Lung (tissue), 12 donors: Measurements from ENCODE around the gene ATP1B3. TPM values are rescaled to one million over a fixed set of nuclear protein-coding genes. Genes with fewer than 3 reads are reported as not detected.
"Not testable (repeated sequence)": the region's sequence is repeated elsewhere in the genome, so short reads cannot be mapped to it uniquely, and the experiment has no call there.

Experiments used
- ATAC-seq: fragments of 200-7000 bp; cut with Tn5 transposase; one replicate; pipeline ENCODE4 v1.9.1; 2020; ENCODE audit warnings: moderate number of reproducible peaks; ENCODE audit not compliant: insufficient read depth, low FRiP score
- DNase-seq, 3 donors: peaks; one replicate each; pipeline ENCODE4 v3.0.0-alpha.2; 2013 to 2017
- H3K27ac ChIP-seq, 2 donors: one replicate each; pipeline ENCODE4 v1.5.1; 2013; ENCODE audit warnings: mild to moderate bottlenecking in 2 of 2, moderate library complexity in 2 of 2, control low read depth in 1 of 2, inconsistent platforms in 1 of 2, low read depth in 1 of 2, low read length in 1 of 2
- H3K27me3 ChIP-seq, 3 donors: one replicate each; pipeline ENCODE4 v1.5.1; 2013; ENCODE audit warnings: low read length in 2 of 3; ENCODE audit not compliant: control insufficient read depth in 3 of 3, insufficient read depth in 3 of 3
- H3K36me3 ChIP-seq, 4 donors: one replicate each; pipeline ENCODE4 v1.5.1; 2013; ENCODE audit warnings: low read length in 4 of 4, mild to moderate bottlenecking in 1 of 4, moderate library complexity in 1 of 4; ENCODE audit not compliant: control insufficient read depth in 4 of 4, insufficient read depth in 4 of 4
- H3K4me1 ChIP-seq, 5 donors: one replicate each; pipeline ENCODE4 v1.5.1; 2013; ENCODE audit warnings: low read length in 5 of 5, mild to moderate bottlenecking in 2 of 5, moderate library complexity in 1 of 5; ENCODE audit not compliant: control insufficient read depth in 5 of 5, insufficient read depth in 5 of 5
- H3K4me3 ChIP-seq: one replicate; pipeline ENCODE4 v1.5.1; 2013; ENCODE audit warnings: mild to moderate bottlenecking, control low read depth, moderate library complexity
- H3K9ac ChIP-seq, 2 donors: one replicate each; pipeline ENCODE4 v1.5.1; 2013; ENCODE audit warnings: low read length in 2 of 2, control low read depth in 1 of 2; ENCODE audit not compliant: insufficient read depth in 1 of 2
- H3K9me3 ChIP-seq, 4 donors: one replicate each; pipeline ENCODE4 v1.5.1; 2013; ENCODE audit warnings: low read length in 3 of 4, mild to moderate bottlenecking in 1 of 4, moderate library complexity in 1 of 4; ENCODE audit not compliant: control insufficient read depth in 4 of 4, insufficient read depth in 3 of 4
- WGBS, 2 donors: extraction: QIAGEN DNeasy Blood & Tissue Kit; methylation state at CpG; one replicate each; pipeline ENCODE4 v1.1.7; 2013; 5-methylcytosine and 5-hydroxymethylcytosine counted together
- polyA plus RNA-seq, 2 donors: library from polyadenylated mRNA; stranded (reverse); fragments of 200-250 nt; gene quantifications; one replicate each; pipeline ENCODE4 v1.2.1, GENCODE V29; 2013
- total RNA-seq, 2 donors: library from RNA; depleted of rRNA in 1 of 2; stranded (reverse); fragments of >200 nt in 1 of 2; gene quantifications; one replicate each; pipeline ENCODE4 v1.2.1, GENCODE V29; 2014 to 2021
- TF ChIP-seq, protein P1 (sequence below): IDR thresholded peaks from 2 replicates; pipeline ENCODE4 v1.5.1; 2012; ENCODE audit warnings: mild to moderate bottlenecking; ENCODE audit errors: control extremely low read depth, extremely low read depth
- donor health status: control.
- donor health status: control.
- donor health status: Bipolar disorder and iron deficiency.
- donor health status: healthy.
- donor health status: DM: yes; HTN: yes; CAD: no.

ATP1B3 gene
- total and polyA plus RNA-seq, 4 donors = 33.4 to 160 (median 128) TPM

GRCh38 chr3:141845407-141846049, 30.9 kb upstream of the ATP1B3 start:
- no peaks in the 10 kb centered on the region for H3K27me3 ChIP-seq
- ATAC-seq (no peak), DNase-seq (peak in 1 of 3 donors; percentile 30)
- no peaks in the 10 kb centered on the region for H3K36me3 ChIP-seq
- H3K9me3 ChIP-seq = no peaks in the 10 kb centered on the region
- TF ChIP-seq, protein P1, sequence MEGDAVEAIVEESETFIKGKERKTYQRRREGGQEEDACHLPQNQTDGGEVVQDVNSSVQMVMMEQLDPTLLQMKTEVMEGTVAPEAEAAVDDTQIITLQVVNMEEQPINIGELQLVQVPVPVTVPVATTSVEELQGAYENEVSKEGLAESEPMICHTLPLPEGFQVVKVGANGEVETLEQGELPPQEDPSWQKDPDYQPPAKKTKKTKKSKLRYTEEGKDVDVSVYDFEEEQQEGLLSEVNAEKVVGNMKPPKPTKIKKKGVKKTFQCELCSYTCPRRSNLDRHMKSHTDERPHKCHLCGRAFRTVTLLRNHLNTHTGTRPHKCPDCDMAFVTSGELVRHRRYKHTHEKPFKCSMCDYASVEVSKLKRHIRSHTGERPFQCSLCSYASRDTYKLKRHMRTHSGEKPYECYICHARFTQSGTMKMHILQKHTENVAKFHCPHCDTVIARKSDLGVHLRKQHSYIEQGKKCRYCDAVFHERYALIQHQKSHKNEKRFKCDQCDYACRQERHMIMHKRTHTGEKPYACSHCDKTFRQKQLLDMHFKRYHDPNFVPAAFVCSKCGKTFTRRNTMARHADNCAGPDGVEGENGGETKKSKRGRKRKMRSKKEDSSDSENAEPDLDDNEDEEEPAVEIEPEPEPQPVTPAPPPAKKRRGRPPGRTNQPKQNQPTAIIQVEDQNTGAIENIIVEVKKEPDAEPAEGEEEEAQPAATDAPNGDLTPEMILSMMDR = no peak
- WGBS, 2 donors = 76 to 80% methylated on average over 5 of the region's 5 CpGs
- H3K27ac ChIP-seq = no peak overlapping the region
- peaks cover 0 to 9% (median 3%) of the 10 kb centered on the region in 5 donors for H3K4me1 ChIP-seq
- no peak overlapping the region for H3K9ac ChIP-seq
- no peak overlapping the region for H3K4me3 ChIP-seq

DNA sequence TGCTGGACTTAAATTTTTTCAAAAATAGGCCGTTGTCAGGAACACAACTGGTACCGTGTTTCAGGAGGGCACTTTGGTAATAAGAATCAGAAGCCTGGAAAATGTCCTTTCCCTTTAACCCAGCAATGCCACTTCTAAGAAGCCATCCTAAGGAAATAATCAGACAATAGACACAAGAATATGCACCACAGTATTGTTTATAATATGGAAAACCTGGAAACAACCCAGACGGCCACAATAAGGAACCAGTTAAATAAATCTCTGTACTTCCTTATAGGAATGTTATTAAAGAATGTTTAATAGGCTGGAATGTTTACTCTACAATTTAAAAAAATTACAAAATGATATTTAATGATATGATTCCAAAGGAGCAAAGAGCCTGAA, 30.4 kb upstream of the ATP1B3 start:
- Histone ChIP-seq H3K36me3 (no peaks in the 10 kb centered on the region), H3K4me3 (no peak overlapping the region), H3K27ac (no peak overlapping the region), H3K9ac (no peak overlapping the region), H3K4me1 (peaks cover 0 to 9% (median 3%) of the 10 kb centered on the region in 5 donors), H3K9me3 (no peaks in the 10 kb centered on the region), H3K27me3 (no peaks in the 10 kb centered on the region)
- TF ChIP-seq, protein P1 = no peak
- no peak for ATAC-seq
- DNase-seq = peak in 2 of 3 donors; percentile 33 to 38
- 39 to 57% methylated on average over 3 of the region's 3 CpGs for WGBS, 2 donors

DNA sequence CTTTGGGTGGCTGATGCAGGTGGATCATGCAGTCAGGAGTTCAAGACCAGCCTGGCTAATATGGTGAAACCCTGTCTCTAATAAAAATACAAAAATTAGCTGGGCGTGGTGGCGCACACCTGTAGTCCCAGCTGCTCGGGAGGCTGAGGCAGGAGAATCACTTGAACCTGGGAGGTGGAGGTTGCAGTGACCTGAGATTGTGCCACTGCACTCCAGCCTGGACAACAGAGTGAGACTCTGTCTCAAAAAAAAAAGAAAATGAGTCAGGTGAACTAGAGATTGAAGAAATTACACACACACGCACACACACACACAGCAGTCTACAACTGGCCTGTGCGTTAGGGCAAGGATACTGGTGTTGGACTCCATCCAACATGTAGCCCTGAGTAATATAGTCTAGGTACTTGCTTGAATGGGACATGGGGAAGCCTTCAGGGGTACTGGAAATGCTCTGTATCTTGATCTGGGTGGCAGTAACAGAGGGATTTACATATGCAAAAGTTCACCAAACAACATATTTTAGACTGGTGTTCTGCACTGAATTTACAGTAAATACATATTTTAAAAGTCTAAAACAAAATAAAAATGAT, 28.2 kb upstream of the ATP1B3 start:
- not testable (repeated sequence) for H3K36me3 ChIP-seq, H3K27ac ChIP-seq, DNase-seq, H3K4me1 ChIP-seq, H3K4me3 ChIP-seq, H3K9ac ChIP-seq, H3K9me3 ChIP-seq, H3K27me3 ChIP-seq, ATAC-seq
- 89 to 92% methylated on average over 5 of the region's 5 CpGs for WGBS, 2 donors

DNA sequence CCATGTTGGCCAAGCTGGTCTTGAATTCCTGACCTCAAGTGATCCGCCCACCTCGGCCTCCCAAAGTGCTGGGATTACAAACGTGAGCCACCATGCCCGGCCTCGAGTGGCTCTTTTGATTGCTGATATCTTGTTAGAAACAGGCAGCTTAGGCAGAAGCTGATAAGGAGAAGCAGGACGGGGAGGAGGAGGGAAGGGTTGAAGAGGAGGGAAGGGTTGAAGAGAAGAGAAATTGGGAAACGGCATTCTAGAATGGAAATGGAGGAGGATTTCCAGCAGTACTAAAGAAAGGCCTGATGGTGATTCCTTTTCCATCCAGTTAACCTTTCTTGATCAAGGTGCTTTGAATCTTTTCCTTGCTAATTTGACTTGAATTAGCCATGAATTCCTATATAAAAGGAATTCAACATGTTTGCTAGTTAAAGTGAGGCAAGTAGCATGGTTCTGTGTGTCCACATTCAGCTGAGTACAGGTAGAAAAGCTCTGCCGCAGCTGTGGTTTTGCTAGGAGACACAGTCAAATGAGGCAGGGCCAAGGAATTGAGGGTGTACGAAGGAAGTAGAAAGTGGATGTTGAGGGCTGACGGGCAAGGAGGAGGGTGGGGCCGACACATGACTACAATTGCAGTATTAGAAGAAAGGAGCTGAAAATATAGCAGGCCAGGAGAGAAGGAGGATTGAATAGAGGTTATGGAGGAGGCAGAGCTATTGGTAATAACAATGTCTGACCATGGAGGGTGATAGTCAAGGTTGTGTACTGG, 27.2 kb upstream of the ATP1B3 start:
- ATAC-seq (peak; percentile 43), DNase-seq (no peak)
- H3K36me3 ChIP-seq = no peaks in the 10 kb centered on the region
- H3K27ac ChIP-seq = no peak overlapping the region
- no peaks in the 10 kb centered on the region for H3K27me3 ChIP-seq
- peaks cover 0 to 10% (median 3%) of the 10 kb centered on the region in 5 donors for H3K4me1 ChIP-seq
- TF ChIP-seq, protein P1 = no peak
- 26 to 41% methylated on average over 11 of the region's 11 CpGs for WGBS, 2 donors
- H3K4me3 ChIP-seq = no peak overlapping the region
- H3K9me3 ChIP-seq = no peaks in the 10 kb centered on the region
- H3K9ac ChIP-seq = no peak overlapping the region
